Ectodermal cell (in vitro differentiated cells): Measurements from ENCODE around the gene APBA2.

Experiments used
- H3K27ac ChIP-seq: 2 replicates; pipeline ENCODE4 v1.7.0; 2013; ENCODE audit warnings: mild to moderate bottlenecking, low read depth, low read length; ENCODE audit not compliant: insufficient read depth, poor library complexity, severe bottlenecking
- H3K27me3 ChIP-seq: 2 replicates; pipeline ENCODE4 v1.7.0; 2013; ENCODE audit warnings: mild to moderate bottlenecking, low read length; ENCODE audit not compliant: insufficient read depth, control insufficient read depth, poor library complexity, severe bottlenecking
- H3K36me3 ChIP-seq: one replicate; pipeline ENCODE4 v1.7.0; 2013; ENCODE audit warnings: low read length; ENCODE audit not compliant: control insufficient read depth, insufficient read depth
- H3K4me1 ChIP-seq: one replicate; pipeline ENCODE4 v1.7.0; 2013; ENCODE audit warnings: low read length; ENCODE audit not compliant: control insufficient read depth, insufficient read depth
- H3K4me3 ChIP-seq: 2 replicates; pipeline ENCODE4 v1.7.0; 2013; ENCODE audit warnings: low read depth, low read length, control low read depth; ENCODE audit not compliant: insufficient read depth
- H3K9me3 ChIP-seq: 2 replicates; pipeline ENCODE4 v1.7.0; 2013; ENCODE audit warnings: mild to moderate bottlenecking, low read length, moderate library complexity; ENCODE audit not compliant: control insufficient read depth
- WGBS, 2 experiments: methylation state at CpG; one replicate each; pipeline ENCODE4 v1.1.7; 2013; ENCODE audit warnings: missing lambda C conversion rate in 2 of 2; 5-methylcytosine and 5-hydroxymethylcytosine counted together

APBA2 gene

DNA sequence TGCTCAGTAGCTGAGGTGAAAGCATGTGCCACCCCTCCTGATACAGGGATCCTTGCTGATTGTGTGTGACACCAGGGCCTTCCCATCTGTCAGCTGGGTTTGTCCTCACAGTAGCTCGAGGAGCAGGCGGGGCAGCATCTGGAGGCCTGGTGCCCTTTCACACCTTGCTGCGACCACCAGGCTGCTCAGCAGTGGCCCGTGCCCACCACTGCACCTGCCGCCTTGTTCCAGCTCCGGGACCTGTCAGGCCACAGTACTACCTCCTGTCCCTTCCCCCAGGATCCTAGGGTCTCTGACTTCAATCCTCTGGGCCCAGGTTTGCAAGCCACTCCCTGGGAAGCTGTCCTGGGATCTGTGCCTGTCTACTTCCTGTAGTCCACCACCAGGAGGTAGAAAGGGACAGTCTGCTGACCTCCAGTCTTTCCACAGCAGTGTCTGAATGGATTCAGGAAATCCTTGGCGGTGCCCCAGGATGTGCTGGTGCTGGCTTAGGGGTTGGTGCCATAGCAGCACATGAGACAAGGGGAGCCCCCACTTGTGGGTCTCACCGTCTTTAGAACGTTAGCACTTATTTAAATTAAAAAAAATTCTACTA lies 27.5 kb downstream of the APBA2 start:
- Histone ChIP-seq H3K4me1 (peaks cover 32% of the 10 kb centered on the region), H3K36me3 (no peaks in the 10 kb centered on the region), H3K4me3 (no peak overlapping the region), H3K27ac (no peak overlapping the region), H3K9me3 (no peaks in the 10 kb centered on the region), H3K27me3 (no peaks in the 10 kb centered on the region)
- 87 to 90% methylated on average over 9 of the region's 9 CpGs for WGBS, 2 experiments

DNA sequence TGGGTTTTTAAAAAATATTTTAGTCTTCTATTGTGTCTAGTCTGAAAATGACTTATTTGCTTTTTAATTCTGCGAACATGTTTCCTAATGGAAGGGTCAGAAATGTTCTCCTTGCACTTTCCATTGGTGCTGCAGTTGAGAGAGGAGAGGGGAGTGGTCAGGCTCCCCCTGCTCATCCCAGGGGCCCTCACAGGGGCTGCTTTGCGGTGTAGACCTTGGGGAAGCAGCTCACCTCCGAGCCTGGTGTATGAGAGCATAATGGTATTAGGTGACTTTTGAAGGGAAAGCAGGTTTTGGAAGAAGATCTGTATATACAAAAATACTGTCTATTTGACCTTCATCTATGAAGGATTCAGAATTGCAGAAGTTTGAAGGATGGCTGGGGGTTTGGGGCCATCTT lies 28.3 kb downstream of the APBA2 start:
- H3K4me3 ChIP-seq = no peak overlapping the region
- WGBS, 2 experiments = 87 to 95% methylated on average over 3 of the region's 3 CpGs
- no peaks in the 10 kb centered on the region for H3K36me3 ChIP-seq
- H3K9me3 ChIP-seq = no peaks in the 10 kb centered on the region
- H3K27ac ChIP-seq = no peak overlapping the region
- H3K27me3 ChIP-seq = no peaks in the 10 kb centered on the region
- peaks cover 32% of the 10 kb centered on the region for H3K4me1 ChIP-seq

DNA sequence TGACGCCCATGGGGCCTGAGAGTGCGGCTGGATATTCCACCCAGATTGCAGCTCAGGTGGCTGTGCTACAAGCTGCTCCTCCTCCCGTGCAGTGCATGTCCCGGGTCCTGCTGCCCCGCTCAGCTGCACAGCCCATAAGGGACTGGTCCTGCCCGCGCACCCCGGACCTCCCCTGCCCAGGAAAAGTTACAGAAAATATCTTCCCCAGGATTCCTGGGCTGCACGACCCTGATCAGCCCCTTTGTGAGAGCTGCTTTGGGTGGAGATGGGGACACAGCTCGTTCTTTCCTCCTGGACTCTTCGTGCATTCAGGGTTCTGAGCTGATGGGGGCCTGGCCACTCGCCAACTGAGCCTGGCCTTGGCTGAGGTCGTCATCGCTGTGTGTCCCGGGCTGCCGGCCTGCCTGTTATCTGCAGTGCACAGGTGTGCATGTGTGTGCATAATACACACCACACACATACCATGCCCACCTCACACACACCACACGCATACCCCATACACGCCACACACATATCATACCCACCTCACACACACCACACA lies 28.8 kb downstream of the APBA2 start:
- H3K36me3 ChIP-seq = no peaks in the 10 kb centered on the region

DNA sequence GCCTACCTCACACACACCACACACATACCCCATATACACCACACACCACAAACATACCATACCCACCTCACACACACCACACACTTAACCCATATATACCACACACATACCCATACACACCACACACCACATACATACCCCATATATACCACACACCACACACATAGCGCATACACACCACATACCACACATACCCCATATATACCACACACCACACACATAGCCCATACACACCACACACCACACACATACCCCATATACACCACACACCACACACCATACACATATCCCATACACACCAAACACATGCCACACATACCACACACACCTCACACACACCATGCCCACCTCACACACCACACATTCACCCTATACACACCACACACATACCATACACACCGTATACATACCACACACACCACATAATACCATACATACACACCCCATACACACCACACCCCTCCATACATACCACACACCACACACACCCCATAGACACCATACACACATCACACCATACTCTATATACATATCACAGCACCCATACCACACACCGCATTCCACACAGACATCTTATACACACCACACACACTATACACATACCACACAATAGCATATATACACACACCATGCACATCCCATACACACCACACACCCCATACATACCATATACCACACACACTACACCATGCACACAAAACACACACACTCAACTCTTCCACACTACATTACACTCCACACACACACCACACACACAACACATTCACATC lies 29.5 kb downstream of the APBA2 start:
- Histone ChIP-seq H3K9me3 (no peaks in the 10 kb centered on the region), H3K4me3 (no peak overlapping the region)
- 87 to 94% methylated on average over 3 of the region's 3 CpGs for WGBS, 2 experiments

More for the DNA sequence above, 28.8 kb downstream of the APBA2 start:
- Histone ChIP-seq H3K4me1 (peaks cover 32% of the 10 kb centered on the region), H3K27ac (no peak overlapping the region), H3K9me3 (no peaks in the 10 kb centered on the region), H3K4me3 (no peak overlapping the region), H3K27me3 (no peaks in the 10 kb centered on the region)
- WGBS, 2 experiments = 92% methylated on average over 18 of the region's 18 CpGs

DNA sequence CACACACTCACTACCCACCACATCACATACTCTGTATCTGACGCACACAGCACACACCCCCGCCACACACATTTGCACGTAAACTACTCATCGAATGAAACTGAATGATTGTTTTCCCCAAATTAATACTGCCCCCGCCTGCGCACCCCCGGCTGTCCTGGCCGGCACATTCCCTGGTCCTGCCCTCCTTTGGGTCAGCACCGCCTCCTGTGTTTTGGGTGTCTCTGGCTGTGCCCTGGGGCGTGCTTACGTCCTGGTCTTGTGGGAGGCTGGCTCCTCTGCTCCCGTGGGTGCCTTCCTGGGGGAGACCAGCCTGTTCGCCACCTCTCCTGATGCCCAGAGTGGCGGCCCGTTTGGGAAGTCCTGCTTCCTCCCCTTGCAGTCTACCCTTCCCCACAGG lies 30.2 kb downstream of the APBA2 start:
- Histone ChIP-seq H3K27me3 (no peaks in the 10 kb centered on the region), H3K27ac (no peak overlapping the region), H3K9me3 (no peaks in the 10 kb centered on the region), H3K4me3 (no peak overlapping the region), H3K36me3 (no peaks in the 10 kb centered on the region), H3K4me1 (peaks cover 32% of the 10 kb centered on the region)
- 92 to 94% methylated on average over 15 of the region's 15 CpGs for WGBS, 2 experiments

More for the DNA sequence above, 29.5 kb downstream of the APBA2 start:
- no peak overlapping the region for H3K27ac ChIP-seq
- no peaks in the 10 kb centered on the region for H3K36me3 ChIP-seq
- no peaks in the 10 kb centered on the region for H3K27me3 ChIP-seq
- H3K4me1 ChIP-seq = peaks cover 32% of the 10 kb centered on the region

DNA sequence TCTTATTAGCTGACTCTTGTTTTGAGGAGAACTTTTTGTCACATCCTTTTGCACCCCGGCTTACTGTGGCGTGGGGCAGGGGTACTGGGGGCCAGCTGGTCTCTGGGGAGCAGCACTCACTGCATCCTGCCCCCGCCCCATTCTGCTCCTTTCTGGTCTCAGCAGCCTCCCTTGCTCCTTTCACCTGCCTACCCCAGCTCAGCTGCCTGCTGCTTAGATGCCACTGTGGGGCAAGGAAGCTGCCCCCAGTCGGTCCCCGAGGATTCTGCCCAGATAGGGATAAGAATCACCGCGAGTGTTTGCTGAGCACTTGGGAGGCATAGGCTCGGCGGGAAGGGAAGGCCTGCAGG lies 32.0 kb downstream of the APBA2 start:
- Histone ChIP-seq H3K4me1 (peaks cover 18% of the 10 kb centered on the region), H3K9me3 (no peaks in the 10 kb centered on the region), H3K27ac (peak overlapping the region; percentile 19), H3K4me3 (no peak overlapping the region), H3K36me3 (peaks cover 10% of the 10 kb centered on the region), H3K27me3 (no peaks in the 10 kb centered on the region)
- 84 to 88% methylated on average over 9 of the region's 9 CpGs for WGBS, 2 experiments

DNA sequence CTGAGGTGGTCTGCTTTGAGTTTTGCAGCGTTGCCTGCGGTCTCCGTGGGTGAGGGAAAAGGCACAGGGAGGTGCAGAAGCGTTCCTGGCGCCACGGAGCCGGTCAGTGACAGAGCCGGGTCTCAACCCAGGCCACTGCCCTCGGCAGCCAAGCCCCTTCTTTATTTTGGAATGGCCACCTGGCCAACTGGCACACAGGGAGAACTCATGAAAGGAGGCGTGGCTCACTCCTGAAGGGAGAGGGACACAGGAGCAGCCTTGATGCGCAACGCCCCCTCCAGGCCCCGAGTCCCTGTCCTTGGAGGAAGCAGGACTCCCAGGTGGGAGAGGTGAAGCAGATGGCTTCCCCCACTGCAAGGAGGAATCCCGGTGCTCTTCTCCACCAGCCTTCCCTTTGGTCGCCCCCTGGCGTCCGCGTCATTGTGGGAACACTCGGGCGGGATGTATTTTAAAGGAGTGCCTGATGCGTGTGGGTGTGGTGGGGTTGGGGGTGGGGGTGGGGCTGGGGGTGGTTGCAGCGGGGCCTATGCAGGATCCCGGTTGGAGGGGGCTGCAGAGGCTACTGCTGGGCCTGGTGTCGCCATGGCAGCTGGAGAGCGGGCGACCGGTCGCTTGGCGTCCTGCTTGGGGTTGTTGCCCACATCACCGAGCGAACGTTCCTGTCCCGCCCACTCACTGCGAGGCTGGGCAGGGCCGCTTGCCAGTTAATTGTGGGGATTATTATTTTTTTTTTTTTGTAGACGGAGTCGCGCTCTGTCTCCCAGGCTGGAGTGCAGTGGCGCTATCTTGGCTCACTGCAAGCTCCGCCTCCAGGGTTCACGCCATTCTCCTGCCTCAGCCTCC lies 32.6 kb downstream of the APBA2 start:
- Histone ChIP-seq H3K27me3 (no peaks in the 10 kb centered on the region), H3K36me3 (peaks cover 14% of the 10 kb centered on the region), H3K4me3 (no peak overlapping the region), H3K9me3 (no peaks in the 10 kb centered on the region), H3K4me1 (peaks cover 14% of the 10 kb centered on the region), H3K27ac (peak overlapping the region; percentile 19)
- 64 to 67% methylated on average over 41 of the region's 41 CpGs for WGBS, 2 experiments

DNA sequence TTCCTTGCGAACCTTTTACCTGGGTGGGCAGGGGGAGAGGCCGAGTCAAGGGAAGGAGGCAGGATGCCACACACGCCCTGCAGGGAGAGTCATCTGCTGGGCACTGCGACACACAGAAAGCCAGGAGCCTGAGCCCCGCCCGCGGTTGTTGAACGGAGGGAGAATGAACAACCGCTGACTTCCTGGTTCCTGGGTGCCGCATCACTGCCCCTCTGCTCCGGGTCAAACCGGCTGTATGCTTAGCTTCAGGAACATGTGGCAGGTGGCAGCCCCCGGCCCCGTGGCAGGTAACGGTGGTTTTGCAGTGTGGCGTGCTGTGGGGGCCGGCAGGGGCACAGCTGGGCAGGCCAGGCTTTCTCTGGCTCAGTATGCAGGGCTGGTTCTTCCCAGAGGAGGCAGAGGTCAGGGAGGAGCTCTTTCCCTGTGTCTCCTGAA lies 33.4 kb downstream of the APBA2 start:
- no peaks in the 10 kb centered on the region for H3K9me3 ChIP-seq
- H3K4me3 ChIP-seq = no peak overlapping the region
- no peak overlapping the region for H3K27ac ChIP-seq
- H3K36me3 ChIP-seq = peaks cover 14% of the 10 kb centered on the region
- peaks cover 6% of the 10 kb centered on the region for H3K4me1 ChIP-seq
- WGBS, 2 experiments = 94 to 95% methylated on average over 17 of the region's 17 CpGs
- H3K27me3 ChIP-seq = no peaks in the 10 kb centered on the region

DNA sequence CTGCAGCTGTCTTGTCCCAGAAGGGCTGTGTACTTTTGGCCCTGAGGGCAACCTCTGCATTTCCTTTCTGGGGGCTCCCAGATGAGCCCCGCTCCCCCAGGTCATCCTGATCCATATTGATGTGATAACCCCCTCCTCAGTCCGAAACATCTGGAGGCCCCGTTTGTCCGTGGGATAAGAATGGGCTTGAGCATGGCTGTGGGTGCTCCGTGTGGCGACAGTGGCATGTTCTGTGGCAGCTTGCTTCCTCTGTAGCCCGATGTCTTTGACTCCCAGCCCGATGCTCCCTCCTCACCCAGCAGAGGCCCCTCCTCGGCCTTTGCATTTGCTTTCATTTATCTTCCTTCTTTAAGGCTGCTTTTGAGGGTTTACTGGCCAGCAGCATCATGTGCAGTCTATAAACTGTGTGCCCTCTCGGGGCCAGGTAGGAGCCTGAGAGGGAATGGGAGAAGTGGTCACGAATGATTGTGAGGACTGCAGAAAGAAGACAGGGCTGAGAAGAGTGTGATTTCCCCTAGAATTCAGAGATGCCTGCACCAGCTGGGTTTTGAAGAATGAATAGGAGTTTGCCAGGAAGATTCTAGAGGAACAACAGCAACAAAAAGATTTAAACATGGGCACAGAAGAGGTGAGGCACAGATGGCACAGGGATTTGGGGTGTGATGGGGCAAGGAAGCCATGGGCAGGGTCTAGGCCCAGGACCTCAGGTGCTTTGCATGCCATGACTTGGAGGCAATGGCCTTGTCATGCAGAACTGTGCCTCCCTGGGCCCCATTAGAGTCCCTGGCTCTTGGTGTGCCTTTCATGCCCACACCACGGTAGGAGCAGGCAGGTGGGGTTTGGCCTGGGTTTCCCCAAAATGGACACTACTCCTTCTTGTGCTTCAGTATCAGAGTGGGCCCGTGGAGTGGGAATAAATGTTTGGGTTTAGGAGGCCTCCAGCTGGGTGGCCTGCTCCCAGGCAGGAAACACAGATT lies 34.2 kb downstream of the APBA2 start:
- Histone ChIP-seq H3K36me3 (peaks cover 14% of the 10 kb centered on the region), H3K9me3 (no peaks in the 10 kb centered on the region), H3K4me3 (no peak overlapping the region), H3K27me3 (no peaks in the 10 kb centered on the region), H3K27ac (no peak overlapping the region), H3K4me1 (peaks cover 6% of the 10 kb centered on the region)
- 94 to 95% methylated on average over 13 of the region's 13 CpGs for WGBS, 2 experiments
